ENCODE data around the gene BPIFA3. TPM values are rescaled to one million over a fixed set of nuclear protein-coding genes. Genes with fewer than 3 reads are reported as not detected.

The BPIFA3 gene
- total RNA-seq: not detected in 2 replicates

DNA sequence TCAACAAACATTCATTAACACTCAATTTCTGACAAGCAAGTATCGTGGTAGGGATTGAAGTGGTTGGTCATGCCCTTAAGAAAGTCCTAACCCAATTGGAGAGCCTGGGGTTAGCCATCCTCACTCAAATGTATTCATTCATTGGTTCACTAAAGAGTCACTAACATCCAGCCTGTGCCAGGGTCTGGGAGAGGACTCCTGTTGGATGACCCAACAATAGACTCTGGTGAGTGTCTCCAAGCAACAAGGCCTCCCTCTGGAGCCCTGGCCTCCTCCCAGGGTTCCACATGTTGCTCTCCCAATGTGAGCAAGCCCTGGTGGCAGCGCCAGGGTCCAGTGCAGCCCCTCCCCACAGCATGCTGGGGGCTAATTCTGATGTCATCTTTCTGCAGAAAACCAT is at the start of gene BPIFA3:
BPIFA3 (plus strand) TSS at position 301 of the 400 bp plus-strand sequence. CDS start 185 bp downstream, outside the sequence.

DNA sequence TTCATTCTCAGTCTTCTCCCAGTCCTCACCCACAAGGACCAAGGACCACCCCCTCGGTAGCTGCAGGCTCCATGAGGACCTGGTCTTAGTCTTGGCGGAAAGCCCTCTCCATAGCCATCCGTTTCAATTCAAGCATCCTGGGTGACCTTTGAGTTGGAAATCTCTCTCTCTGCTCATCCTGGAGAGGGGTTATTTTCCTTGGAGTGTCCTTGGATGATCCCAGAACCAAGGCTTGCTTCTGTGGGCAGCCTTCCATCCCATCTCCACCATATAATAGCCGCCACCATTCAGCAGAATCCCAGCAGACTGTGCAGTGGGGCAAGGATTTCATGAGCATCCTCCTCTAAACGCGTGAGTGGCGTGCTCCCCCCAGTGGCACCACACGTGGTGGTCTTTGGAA is 49.3 kb upstream of the BPIFA3 start, which contains the start of gene BPIFA2:
BPIFA2 (plus strand) TSS at position 301 of the 400 bp plus-strand sequence. CDS start 987 bp downstream, outside the sequence.

DNA sequence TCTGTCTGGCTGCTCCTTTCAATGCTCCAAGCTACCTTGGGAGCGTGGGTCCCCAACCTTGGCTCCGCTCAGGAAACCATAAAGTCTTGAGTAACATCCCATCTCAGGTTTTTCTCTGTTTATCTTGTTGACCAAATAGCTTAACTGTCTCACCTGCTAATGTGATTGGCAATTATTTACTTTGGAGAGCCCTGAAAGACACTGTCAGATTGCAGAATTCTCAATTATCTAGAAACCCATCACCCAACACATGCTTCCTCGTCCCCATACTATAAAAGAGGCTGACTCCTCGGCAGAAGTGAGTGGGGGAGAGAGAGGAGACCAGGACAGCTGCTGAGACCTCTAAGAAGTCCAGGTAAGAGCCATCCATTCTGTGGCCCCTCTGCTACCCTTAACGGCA is 18.5 kb downstream of the BPIFA3 start, which contains the start of gene BPIFA1:
BPIFA1 (plus strand) TSS at position 301 of the 400 bp plus-strand sequence. CDS start 1,716 bp downstream, outside the sequence.

Other genes starting within 250 kb of the BPIFA3 start
- not detected in 2 replicates for gene SUN5, start 212.9 kb upstream of the BPIFA3 start, total RNA-seq
- not detected in 2 replicates for gene BPIFB2, start 209.6 kb upstream of the BPIFA3 start, total RNA-seq
- gene BPIFB6, start 185.7 kb upstream of the BPIFA3 start, total RNA-seq: not detected in 2 replicates
- not detected in 2 replicates for gene BPIFB3, start 163.4 kb upstream of the BPIFA3 start, total RNA-seq
- gene BPIFB4, start 137.7 kb upstream of the BPIFA3 start, total RNA-seq: not detected in 2 replicates
- not detected in 2 replicates for gene BPIFA2, start 49.2 kb upstream of the BPIFA3 start, total RNA-seq
- not detected in 2 replicates for gene BPIFA1, start 18.6 kb downstream of the BPIFA3 start, total RNA-seq
- gene BPIFB1, start 65.9 kb downstream of the BPIFA3 start, total RNA-seq: not detected in 2 replicates
- 24.7 and 27.4 TPM in 2 replicates for gene CDK5RAP1, start 184.2 kb downstream of the BPIFA3 start, total RNA-seq
- gene SNTA1, start 226.4 kb downstream of the BPIFA3 start, total RNA-seq: 4.4 and 6.2 TPM in 2 replicates

Measured in endothelial cell of coronary artery (primary cell).